GM12878 (cell line): ENCODE data around the gene DDC. TPM values are rescaled to one million over a fixed set of nuclear protein-coding genes. Genes with fewer than 3 reads are reported as not detected.

ENCODE experiments used
- ATAC-seq: fragments of 200-7000 bp; cut with Tn5 transposase; 3 replicates; pipeline ENCODE4 v1.9.1; 2020; ENCODE audit warnings: mild to moderate bottlenecking, moderate library complexity
- BruUV-seq: library from RNA; stranded (reverse); fragments of 400-500 nt; replicated peaks from 2 replicates; lab custom pipeline; 2021; lab: Mats Ljungman, UMichigan
- CTCF ChIA-PET: fragments of 300-600 bp; sonication (Branson Sonifier 250); formaldehyde crosslinking; extraction: SDS; loops from one replicate; lab custom pipeline; 2021; ENCODE audit warnings: inconsistent platforms; lab: Yijun Ruan, JAX
- POLR2A ChIA-PET: fragments of 350-600 bp; formaldehyde crosslinking; extraction: SDS; loops from one replicate; lab custom pipeline; 2021; ENCODE audit warnings: inconsistent platforms; lab: Charles Lee
- RAD21 ChIA-PET: fragments of 300-600 bp; sonication (Branson Sonifier 250); formaldehyde crosslinking; loops from one replicate; lab custom pipeline; 2023; ENCODE audit warnings: antibody characterized with exemption; ENCODE audit not compliant: unreplicated experiment; lab: Charles Lee
- SMC1A ChIA-PET: fragments of 300-600 bp; sonication (Branson Sonifier 250); formaldehyde crosslinking; loops from one replicate; lab custom pipeline; 2023; ENCODE audit not compliant: unreplicated experiment, uncharacterized antibody; lab: Charles Lee
- DNase-seq: peaks from one replicate; pipeline ENCODE4 v3.0.0-alpha.2; 2011; ENCODE audit warnings: low read depth, low spot score
- FAIRE-seq: peaks from 3 replicates; lab custom pipeline; 2011; peaks lifted over from hg19 to GRCh38; lab: Jason Lieb, UNC
- H2AFZ ChIP-seq: 2 replicates; pipeline ENCODE4 v1.6.0; 2011; ENCODE audit warnings: low read depth, low read length, control low read depth; ENCODE audit not compliant: control insufficient read depth
- H3K27ac ChIP-seq: 2 replicates; pipeline ENCODE4 v1.5.1; 2011; ENCODE audit warnings: control low read depth; ENCODE audit not compliant: control insufficient read depth, insufficient read depth
- H3K27me3 ChIP-seq, 2 experiments: replicated peaks in 1 of 2; 2 replicates each; pipeline versions ENCODE4 v1.6.0 to v1.6.1; 2011; ENCODE audit warnings: low read length in 1 of 2; ENCODE audit not compliant: control insufficient read depth in 2 of 2, insufficient read depth in 2 of 2
- H3K36me3 ChIP-seq, 2 experiments: 2 replicates each; pipeline ENCODE4 v1.5.1; 2011; ENCODE audit warnings: low read length in 1 of 2; ENCODE audit not compliant: control insufficient read depth in 2 of 2, insufficient read depth in 2 of 2
- H3K4me1 ChIP-seq: 2 replicates; pipeline ENCODE4 v1.6.1; 2011; ENCODE audit warnings: mild to moderate bottlenecking, low read length, moderate library complexity, mixed read lengths; ENCODE audit not compliant: control insufficient read depth, insufficient read depth
- H3K4me2 ChIP-seq: 2 replicates; pipeline ENCODE4 v1.6.0; 2011; ENCODE audit warnings: control low read depth; ENCODE audit not compliant: control insufficient read depth, insufficient read depth
- H3K4me3 ChIP-seq: fragments of 200-600 bp; sonication (generic); 2 replicates; pipeline ENCODE4 v1.5.1; 2016
- H3K79me2 ChIP-seq: 2 replicates; pipeline ENCODE4 v1.6.0; 2011; ENCODE audit warnings: low read length; ENCODE audit not compliant: control insufficient read depth, insufficient read depth
- H3K9ac ChIP-seq: 2 replicates; pipeline ENCODE4 v1.8.0; 2011; ENCODE audit warnings: low read length, control low read depth, mixed read lengths; ENCODE audit not compliant: control insufficient read depth, insufficient read depth
- H3K9me3 ChIP-seq: replicated peaks from 3 replicates; pipeline ENCODE4 v1.5.1; 2011; ENCODE audit warnings: mild to moderate bottlenecking, low read length; ENCODE audit not compliant: control insufficient read depth, insufficient read depth
- H4K20me1 ChIP-seq: 2 replicates; pipeline ENCODE4 v1.6.0; 2011; ENCODE audit not compliant: control insufficient read depth, insufficient read depth
- CREB1 ChIP-seq: IDR thresholded peaks from 2 replicates; pipeline ENCODE4 v1.6.1; 2012; ENCODE audit warnings: low read depth, mild to moderate bottlenecking, inconsistent platforms
- FOXM1 ChIP-seq: IDR thresholded peaks from 2 replicates; pipeline ENCODE4 v1.6.1; 2012; ENCODE audit warnings: low read depth, mild to moderate bottlenecking, inconsistent platforms, low read length, moderate library complexity
- MEF2B ChIP-seq: fragments of 450-650 bp; IDR thresholded peaks from 2 replicates; pipeline ENCODE4 v1.6.1; 2018; ENCODE audit warnings: mild to moderate bottlenecking, moderate library complexity; ENCODE audit not compliant: partially characterized antibody, poor library complexity, severe bottlenecking
- POLR2A ChIP-seq: IDR thresholded peaks from 2 replicates; pipeline ENCODE4 v1.6.1; 2011; ENCODE audit warnings: low read depth, mild to moderate bottlenecking, low read length
- SPI1 ChIP-seq: IDR thresholded peaks from 2 replicates; pipeline ENCODE4 v1.6.1; 2011; ENCODE audit warnings: low read depth, mild to moderate bottlenecking, low read length, moderate library complexity, borderline replicate concordance; ENCODE audit not compliant: insufficient read depth
- WGBS: methylation state at CpG from one replicate; pipeline ENCODE4 v1.1.6; 2016; ENCODE audit warnings: low lambda C conversion rate; ENCODE audit not compliant: insufficient replicate concordance, insufficient coverage; ENCODE audit errors: missing lambda C conversion rate; 5-methylcytosine and 5-hydroxymethylcytosine counted together
- in situ Hi-C: fragments of 300-500 bp; cut with MboI; formaldehyde crosslinking; loops from 9 replicates; pipeline ENCODE4 v1.14.3; 2018; ENCODE audit warnings: mixed read lengths
- intact Hi-C: fragments of 100-400 bp; cut with micrococcal nuclease; formaldehyde crosslinking; loops from one replicate; pipeline ENCODE4 v1.14.2; 2022; ENCODE audit not compliant: unreplicated experiment
- polyA plus RNA-seq, 11 experiments: library from polyadenylated mRNA; depleted of rRNA in 4 of 11; unstranded in 6 of 11; stranded (reverse) in 5 of 11; fragments of >200 nt; fragmentation: Nextera tagmentation in 4 of 11; fragmentation: Illumina TruSeq in 1 of 11; extraction: Ambion mirVana in 4 of 11; extraction: Trizol in 1 of 11; gene quantifications; 1 replicate in 1 of 11; 2 replicates in 10 of 11; pipeline versions ENCODE4 v1.2.1 to v1.2.3, GENCODE V29; 2011 to 2016; ENCODE audit warnings: inconsistent platforms in 2 of 11, missing spikeins in 2 of 11, low read depth in 1 of 11
- total RNA-seq, 4 experiments: library from RNA; depleted of rRNA in 3 of 4; stranded (reverse); fragments of >200 nt in 3 of 4; fragmentation: Illumina TruSeq in 1 of 4; extraction: Trizol in 1 of 4; gene quantifications; 2 replicates each; pipeline versions ENCODE4 v1.2.1 to v1.2.3, GENCODE V29; 2013 to 2021
- TF ChIP-seq, protein P1 (sequence below): IDR thresholded peaks from 2 replicates; pipeline ENCODE4 v1.6.1; 2011; ENCODE audit warnings: low read depth, low read length, improper control_type of control experiment, borderline replicate concordance
- TF ChIP-seq, protein P2 (sequence below): fragments of 450-650 bp; IDR thresholded peaks from 2 replicates; pipeline ENCODE4 v1.6.1; 2016; ENCODE audit warnings: mild to moderate bottlenecking, moderate library complexity, borderline replicate concordance
- TF ChIP-seq, protein P3 (sequence below): IDR thresholded peaks from 2 replicates; pipeline ENCODE4 v1.6.1; 2012; ENCODE audit warnings: low read depth, low read length, improper control_type of control experiment
- TF ChIP-seq, protein P4 (sequence below): fragments of 450-650 bp; formaldehyde crosslinking; IDR thresholded peaks from 2 replicates; pipeline ENCODE4 v1.4.0; 2022; ENCODE audit warnings: mild to moderate bottlenecking, moderate library complexity
- TF ChIP-seq, protein P5 (sequence below): fragments of 150-350 bp; IDR thresholded peaks from 2 replicates; pipeline ENCODE4 v1.6.1; 2014; ENCODE audit warnings: mild to moderate bottlenecking, low read depth, low read length

Gene DDC
- total and polyA plus RNA-seq, 10 of the 15 experiments (the other 5 are each of a cell fraction or from before 2014, with no cell fraction given) = not detected

DNA sequence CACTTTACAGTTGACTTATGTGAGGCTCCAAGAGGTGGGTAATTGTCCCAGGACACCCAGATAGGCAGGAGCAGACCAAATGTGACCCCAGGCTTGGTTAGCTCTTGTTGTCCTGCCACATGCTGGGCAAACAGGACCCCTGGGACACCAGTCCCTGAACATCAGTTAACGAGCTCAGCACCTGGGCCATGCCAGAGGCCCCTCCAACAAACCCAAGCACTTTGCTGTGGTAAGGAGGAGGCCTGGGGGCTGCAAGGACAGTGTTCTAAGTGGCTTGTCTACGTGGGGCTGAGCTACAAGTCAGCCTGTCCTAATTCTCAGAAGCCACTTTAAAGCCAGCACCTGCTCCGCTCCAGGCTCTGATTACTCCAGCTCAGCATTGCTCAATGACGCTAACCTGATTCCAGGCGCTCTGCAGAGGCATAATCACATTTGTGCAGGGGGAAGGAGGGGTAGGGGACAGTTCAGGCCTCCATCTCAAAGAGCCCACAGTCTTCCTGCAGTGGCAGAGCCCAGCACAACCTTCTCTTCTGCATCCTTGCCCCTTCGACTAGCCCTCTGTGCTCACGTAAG, 57.2 kb downstream of the DDC start:
- no peaks in the 10 kb centered on the region for H3K36me3 ChIP-seq
- ChIA-PET CTCF (no interaction called here), SMC1A (interaction anchor here (0.9 kb wide), 1 partner anchor 22 kb away, joined by 3 read pairs; no protein-coding TSS in a partner anchor), RAD21 (no interaction called here), POLR2A (interaction anchor here (0.5 kb wide), 1 partner anchor 401 kb away, joined by 6 read pairs; no protein-coding TSS in a partner anchor)
- no peak overlapping the region for H3K9ac ChIP-seq
- no peak overlapping the region for H3K4me2 ChIP-seq
- intact Hi-C loops (no loop called here), in situ Hi-C loops (no loop called here)
- H4K20me1 ChIP-seq = no peaks in the 10 kb centered on the region
- H3K79me2 ChIP-seq = no peaks in the 10 kb centered on the region
- no TSS peak for BruUV-seq
- no peak overlapping the region for H3K27ac ChIP-seq
- H3K9me3 ChIP-seq = no peaks in the 10 kb centered on the region
- ATAC-seq (no peak), FAIRE-seq (no peak), DNase-seq (no peak)
- no peak overlapping the region for H2AFZ ChIP-seq
- no peak overlapping the region for H3K4me3 ChIP-seq
- 22% methylated on average over 7 of the region's 7 CpGs for WGBS
- H3K27me3 ChIP-seq = 0 out of 4 replicates have a peak, but pooled peaks cover 0 to 3% of the 10 kb centered on the region in 2 experiments
- H3K4me1 ChIP-seq = no peaks in the 10 kb centered on the region
- TF ChIP-seq SPI1 (no peak), FOXM1 (no peak), CREB1 (no peak), POLR2A (no peak), MEF2B (no peak)
- TF ChIP-seq, protein P1, sequence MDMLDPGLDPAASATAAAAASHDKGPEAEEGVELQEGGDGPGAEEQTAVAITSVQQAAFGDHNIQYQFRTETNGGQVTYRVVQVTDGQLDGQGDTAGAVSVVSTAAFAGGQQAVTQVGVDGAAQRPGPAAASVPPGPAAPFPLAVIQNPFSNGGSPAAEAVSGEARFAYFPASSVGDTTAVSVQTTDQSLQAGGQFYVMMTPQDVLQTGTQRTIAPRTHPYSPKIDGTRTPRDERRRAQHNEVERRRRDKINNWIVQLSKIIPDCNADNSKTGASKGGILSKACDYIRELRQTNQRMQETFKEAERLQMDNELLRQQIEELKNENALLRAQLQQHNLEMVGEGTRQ = no peak
- TF ChIP-seq, protein P2, sequence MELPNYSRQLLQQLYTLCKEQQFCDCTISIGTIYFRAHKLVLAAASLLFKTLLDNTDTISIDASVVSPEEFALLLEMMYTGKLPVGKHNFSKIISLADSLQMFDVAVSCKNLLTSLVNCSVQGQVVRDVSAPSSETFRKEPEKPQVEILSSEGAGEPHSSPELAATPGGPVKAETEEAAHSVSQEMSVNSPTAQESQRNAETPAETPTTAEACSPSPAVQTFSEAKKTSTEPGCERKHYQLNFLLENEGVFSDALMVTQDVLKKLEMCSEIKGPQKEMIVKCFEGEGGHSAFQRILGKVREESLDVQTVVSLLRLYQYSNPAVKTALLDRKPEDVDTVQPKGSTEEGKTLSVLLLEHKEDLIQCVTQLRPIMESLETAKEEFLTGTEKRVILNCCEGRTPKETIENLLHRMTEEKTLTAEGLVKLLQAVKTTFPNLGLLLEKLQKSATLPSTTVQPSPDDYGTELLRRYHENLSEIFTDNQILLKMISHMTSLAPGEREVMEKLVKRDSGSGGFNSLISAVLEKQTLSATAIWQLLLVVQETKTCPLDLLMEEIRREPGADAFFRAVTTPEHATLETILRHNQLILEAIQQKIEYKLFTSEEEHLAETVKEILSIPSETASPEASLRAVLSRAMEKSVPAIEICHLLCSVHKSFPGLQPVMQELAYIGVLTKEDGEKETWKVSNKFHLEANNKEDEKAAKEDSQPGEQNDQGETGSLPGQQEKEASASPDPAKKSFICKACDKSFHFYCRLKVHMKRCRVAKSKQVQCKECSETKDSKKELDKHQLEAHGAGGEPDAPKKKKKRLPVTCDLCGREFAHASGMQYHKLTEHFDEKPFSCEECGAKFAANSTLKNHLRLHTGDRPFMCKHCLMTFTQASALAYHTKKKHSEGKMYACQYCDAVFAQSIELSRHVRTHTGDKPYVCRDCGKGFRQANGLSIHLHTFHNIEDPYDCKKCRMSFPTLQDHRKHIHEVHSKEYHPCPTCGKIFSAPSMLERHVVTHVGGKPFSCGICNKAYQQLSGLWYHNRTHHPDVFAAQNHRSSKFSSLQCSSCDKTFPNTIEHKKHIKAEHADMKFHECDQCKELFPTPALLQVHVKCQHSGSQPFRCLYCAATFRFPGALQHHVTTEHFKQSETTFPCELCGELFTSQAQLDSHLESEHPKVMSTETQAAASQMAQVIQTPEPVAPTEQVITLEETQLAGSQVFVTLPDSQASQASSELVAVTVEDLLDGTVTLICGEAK = no peak
- TF ChIP-seq, protein P3, sequence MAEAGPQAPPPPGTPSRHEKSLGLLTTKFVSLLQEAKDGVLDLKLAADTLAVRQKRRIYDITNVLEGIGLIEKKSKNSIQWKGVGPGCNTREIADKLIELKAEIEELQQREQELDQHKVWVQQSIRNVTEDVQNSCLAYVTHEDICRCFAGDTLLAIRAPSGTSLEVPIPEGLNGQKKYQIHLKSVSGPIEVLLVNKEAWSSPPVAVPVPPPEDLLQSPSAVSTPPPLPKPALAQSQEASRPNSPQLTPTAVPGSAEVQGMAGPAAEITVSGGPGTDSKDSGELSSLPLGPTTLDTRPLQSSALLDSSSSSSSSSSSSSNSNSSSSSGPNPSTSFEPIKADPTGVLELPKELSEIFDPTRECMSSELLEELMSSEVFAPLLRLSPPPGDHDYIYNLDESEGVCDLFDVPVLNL = no peak
- TF ChIP-seq, protein P4, sequence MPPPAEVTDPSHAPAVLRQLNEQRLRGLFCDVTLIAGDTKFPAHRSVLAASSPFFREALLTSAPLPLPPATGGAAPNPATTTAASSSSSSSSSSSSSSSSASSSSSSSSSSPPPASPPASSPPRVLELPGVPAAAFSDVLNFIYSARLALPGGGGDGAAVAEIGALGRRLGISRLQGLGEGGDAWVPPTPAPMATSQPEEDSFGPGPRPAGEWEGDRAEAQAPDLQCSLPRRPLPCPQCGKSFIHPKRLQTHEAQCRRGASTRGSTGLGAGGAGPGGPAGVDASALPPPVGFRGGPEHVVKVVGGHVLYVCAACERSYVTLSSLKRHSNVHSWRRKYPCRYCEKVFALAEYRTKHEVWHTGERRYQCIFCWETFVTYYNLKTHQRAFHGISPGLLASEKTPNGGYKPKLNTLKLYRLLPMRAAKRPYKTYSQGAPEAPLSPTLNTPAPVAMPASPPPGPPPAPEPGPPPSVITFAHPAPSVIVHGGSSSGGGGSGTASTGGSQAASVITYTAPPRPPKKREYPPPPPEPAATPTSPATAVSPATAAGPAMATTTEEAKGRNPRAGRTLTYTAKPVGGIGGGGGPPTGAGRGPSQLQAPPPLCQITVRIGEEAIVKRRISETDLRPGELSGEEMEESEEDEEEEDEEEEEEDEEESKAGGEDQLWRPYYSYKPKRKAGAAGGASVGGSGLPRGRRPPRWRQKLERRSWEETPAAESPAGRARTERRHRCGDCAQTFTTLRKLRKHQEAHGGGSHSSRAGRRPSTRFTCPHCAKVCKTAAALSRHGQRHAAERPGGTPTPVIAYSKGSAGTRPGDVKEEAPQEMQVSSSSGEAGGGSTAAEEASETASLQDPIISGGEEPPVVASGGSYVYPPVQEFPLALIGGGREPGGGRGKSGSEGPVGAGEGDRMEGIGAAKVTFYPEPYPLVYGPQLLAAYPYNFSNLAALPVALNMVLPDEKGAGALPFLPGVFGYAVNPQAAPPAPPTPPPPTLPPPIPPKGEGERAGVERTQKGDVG (CRISPR knock-in tag) = no peak
- TF ChIP-seq, protein P5, sequence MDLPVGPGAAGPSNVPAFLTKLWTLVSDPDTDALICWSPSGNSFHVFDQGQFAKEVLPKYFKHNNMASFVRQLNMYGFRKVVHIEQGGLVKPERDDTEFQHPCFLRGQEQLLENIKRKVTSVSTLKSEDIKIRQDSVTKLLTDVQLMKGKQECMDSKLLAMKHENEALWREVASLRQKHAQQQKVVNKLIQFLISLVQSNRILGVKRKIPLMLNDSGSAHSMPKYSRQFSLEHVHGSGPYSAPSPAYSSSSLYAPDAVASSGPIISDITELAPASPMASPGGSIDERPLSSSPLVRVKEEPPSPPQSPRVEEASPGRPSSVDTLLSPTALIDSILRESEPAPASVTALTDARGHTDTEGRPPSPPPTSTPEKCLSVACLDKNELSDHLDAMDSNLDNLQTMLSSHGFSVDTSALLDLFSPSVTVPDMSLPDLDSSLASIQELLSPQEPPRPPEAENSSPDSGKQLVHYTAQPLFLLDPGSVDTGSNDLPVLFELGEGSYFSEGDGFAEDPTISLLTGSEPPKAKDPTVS = no peak
